Right lobe of liver (tissue), 6 donors: Measurements from ENCODE around the gene SEMA4D. TPM values are rescaled to one million over a fixed set of nuclear protein-coding genes. Genes with fewer than 3 reads are reported as not detected.
A peak's percentile ranks its signal among the peaks of the same experiment; 100 is the strongest.

Source experiments
- ATAC-seq, 4 donors: fragments of 200-7000 bp; cut with Tn5 transposase; one replicate each; pipeline ENCODE4 v1.9.1; 2020; ENCODE audit warnings: mild to moderate bottlenecking in 4 of 4, moderate library complexity in 4 of 4
- DNase-seq, 3 donors: peaks; one replicate each; pipeline ENCODE4 v3.0.0-alpha.2; 2020
- H3K27ac ChIP-seq, 3 donors: fragments of 200-600 bp; one replicate each; pipeline ENCODE4 v1.8.0; 2022
- H3K27me3 ChIP-seq, 2 donors: fragments of 200-600 bp; one replicate each; pipeline ENCODE4 v1.8.0; 2022
- H3K36me3 ChIP-seq, 4 donors: fragments of 200-600 bp; sonication (generic) in 1 of 4; one replicate each; pipeline versions ENCODE4 v1.5.1 to v1.8.0; 2017 to 2022; ENCODE audit warnings: control low read depth in 1 of 4
- H3K4me1 ChIP-seq, 4 donors: fragments of 200-600 bp; sonication (generic) in 1 of 4; one replicate each; pipeline versions ENCODE4 v1.5.1 to v1.8.0; 2017 to 2022; ENCODE audit warnings: control low read depth in 1 of 4
- H3K4me3 ChIP-seq, 3 donors: fragments of 200-600 bp; one replicate each; pipeline ENCODE4 v1.8.0; 2022
- H3K9me3 ChIP-seq, 4 donors: fragments of 200-600 bp; sonication (generic) in 1 of 4; one replicate each; pipeline versions ENCODE4 v1.5.1 to v1.8.0; 2017 to 2022; ENCODE audit warnings: control low read depth in 1 of 4
- POLR2A ChIP-seq: fragments of 450-650 bp; IDR thresholded peaks from one replicate; pipeline ENCODE4 v1.6.1; 2017; ENCODE audit warnings: antibody characterized with exemption, mild to moderate bottlenecking
- WGBS: methylation state at CpG from one replicate; pipeline ENCODE4 v1.1.6; 2018; ENCODE audit warnings: low coverage, low lambda C conversion rate; ENCODE audit not compliant: insufficient coverage; ENCODE audit errors: missing lambda C conversion rate; 5-methylcytosine and 5-hydroxymethylcytosine counted together
- intact Hi-C, 2 donors: fragments of 100-400 bp; cut with DNase I; formaldehyde crosslinking; loops; one replicate each; pipeline versions ENCODE4 v1.11.2 to v1.14.1; 2022
- total RNA-seq, 6 experiments: library from RNA; depleted of rRNA in 2 of 6; stranded (reverse); fragments of >200 nt in 2 of 6; fragmentation: NEBNext Ultra II Directional in 3 of 6; extraction: Animal tissue kit (Norgen Biotek cat#: 25700) in 3 of 6; gene quantifications; one replicate each; pipeline versions ENCODE4 v1.1.0 to v1.2.4, GENCODE V29; 2016 to 2023
- TF ChIP-seq, protein P1 (sequence below), 4 donors: fragments of 200-600 bp in 3 of 4; fragments of 450-650 bp in 1 of 4; IDR thresholded peaks; one replicate each; pipeline versions ENCODE4 v1.5.1 to v1.8.0; 2016 to 2022; ENCODE audit warnings: antibody characterized with exemption in 4 of 4, mild to moderate bottlenecking in 2 of 4
- donor health status: DM: no; HTN: yes; CAD: no.
- donor health status: DM: no; HTN: no; CAD: no.
- donor health status: DM: no; HTN: no; CAD: no.
- donor health status: DM: no; HTN: yes; CAD: no.
- donor health status: DM: no; HTN: yes; CAD: no.

Gene SEMA4D
- total RNA-seq, 6 experiments from 2014 or later: 2.0 to 7.5 (median 3.5) TPM

DNA sequence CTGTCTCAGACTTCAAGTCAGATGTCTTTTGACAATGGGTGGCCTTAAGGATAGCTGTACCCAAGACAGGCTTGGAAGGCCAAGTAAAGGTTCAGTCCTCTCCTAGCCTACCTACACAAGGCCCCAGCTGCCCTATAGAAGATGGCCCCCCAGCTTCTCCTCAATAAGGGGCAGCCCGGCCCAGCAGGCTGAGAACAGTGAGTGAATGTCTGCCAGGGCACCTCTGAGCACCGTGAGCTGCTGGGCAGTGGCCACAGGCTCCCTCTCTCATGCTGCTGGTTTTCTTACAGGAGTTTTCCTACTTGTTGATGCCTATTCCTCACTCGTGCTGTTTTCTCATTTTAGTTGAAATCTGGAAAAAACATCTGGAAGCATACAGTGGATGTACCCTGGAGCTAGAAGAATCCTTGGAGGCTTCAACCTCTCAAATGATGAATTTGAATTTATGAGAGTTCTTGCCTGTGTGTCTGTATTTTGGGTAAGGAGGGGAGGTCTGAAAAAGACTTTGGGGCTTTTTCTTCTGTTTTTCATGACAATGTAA lies 139.5 kb downstream of the SEMA4D start:
- intact Hi-C loops: no loop called here
- TF ChIP-seq, protein P1, sequence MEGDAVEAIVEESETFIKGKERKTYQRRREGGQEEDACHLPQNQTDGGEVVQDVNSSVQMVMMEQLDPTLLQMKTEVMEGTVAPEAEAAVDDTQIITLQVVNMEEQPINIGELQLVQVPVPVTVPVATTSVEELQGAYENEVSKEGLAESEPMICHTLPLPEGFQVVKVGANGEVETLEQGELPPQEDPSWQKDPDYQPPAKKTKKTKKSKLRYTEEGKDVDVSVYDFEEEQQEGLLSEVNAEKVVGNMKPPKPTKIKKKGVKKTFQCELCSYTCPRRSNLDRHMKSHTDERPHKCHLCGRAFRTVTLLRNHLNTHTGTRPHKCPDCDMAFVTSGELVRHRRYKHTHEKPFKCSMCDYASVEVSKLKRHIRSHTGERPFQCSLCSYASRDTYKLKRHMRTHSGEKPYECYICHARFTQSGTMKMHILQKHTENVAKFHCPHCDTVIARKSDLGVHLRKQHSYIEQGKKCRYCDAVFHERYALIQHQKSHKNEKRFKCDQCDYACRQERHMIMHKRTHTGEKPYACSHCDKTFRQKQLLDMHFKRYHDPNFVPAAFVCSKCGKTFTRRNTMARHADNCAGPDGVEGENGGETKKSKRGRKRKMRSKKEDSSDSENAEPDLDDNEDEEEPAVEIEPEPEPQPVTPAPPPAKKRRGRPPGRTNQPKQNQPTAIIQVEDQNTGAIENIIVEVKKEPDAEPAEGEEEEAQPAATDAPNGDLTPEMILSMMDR (IDR thresholded peaks at IDR 0.05): no peak
- no peak for TF ChIP-seq POLR2A
- H3K9me3 ChIP-seq: no peaks in the 10 kb centered on the region
- WGBS: 83% methylated on average over 1 of the region's 3 CpGs
- H3K4me1 ChIP-seq: peaks cover 0 to 12% (median 5%) of the 10 kb centered on the region in 4 donors
- H3K4me3 ChIP-seq: no peak overlapping the region
- H3K36me3 ChIP-seq: peaks cover 0 to 69% (median 22%) of the 10 kb centered on the region in 4 donors
- DNase-seq (no peak), ATAC-seq (no peak)
- H3K27ac ChIP-seq: no peak overlapping the region
- H3K27me3 ChIP-seq: no peaks in the 10 kb centered on the region

DNA sequence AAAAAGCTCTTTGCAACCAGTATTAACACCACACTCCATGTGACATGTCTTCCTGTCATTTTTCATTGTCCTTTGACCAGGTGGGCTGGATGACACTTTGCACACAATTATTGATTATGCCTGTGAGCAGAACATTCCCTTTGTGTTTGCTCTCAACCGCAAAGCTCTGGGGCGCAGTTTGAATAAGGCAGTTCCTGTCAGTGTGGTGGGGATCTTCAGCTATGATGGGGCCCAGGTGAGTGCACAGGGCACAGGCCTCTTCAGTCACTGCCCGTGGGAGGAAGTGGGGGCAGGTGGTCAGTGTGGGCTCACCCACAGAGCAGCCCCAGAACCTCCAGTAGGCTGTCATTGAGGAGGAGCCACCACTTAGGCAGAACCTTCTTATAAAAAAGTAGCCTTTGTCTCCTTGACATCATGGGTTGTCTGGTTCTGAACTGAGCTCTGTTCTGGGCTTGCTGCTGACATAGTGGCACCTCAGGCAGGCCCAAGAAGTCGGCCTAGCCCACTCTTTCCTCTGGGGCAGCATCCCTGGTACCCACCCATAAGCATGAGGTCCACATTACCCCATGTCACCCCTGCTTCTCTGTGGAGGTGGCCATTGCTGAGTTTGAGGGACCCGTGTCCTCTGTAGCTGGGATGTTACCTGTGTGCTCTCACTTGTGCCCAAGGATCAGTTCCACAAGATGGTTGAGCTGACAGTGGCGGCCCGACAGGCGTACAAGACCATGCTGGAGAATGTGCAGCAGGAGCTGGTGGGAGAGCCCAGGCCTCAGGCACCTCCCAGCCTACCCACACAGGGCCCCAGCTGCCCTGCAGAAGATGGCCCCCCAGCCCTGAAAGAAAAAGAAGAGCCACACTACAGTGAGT lies 140.3 kb downstream of the SEMA4D start:
- no peaks in the 10 kb centered on the region for H3K27me3 ChIP-seq
- DNase-seq: no peak
- H3K4me3 ChIP-seq: no peak overlapping the region
- intact Hi-C loops: no loop called here
- H3K4me1 ChIP-seq: peaks cover 0 to 16% (median 6%) of the 10 kb centered on the region in 4 donors
- no peaks in the 10 kb centered on the region for H3K9me3 ChIP-seq
- peak; percentile 56 to 79 (median 65) for ATAC-seq
- H3K36me3 ChIP-seq: peaks cover 0 to 69% (median 22%) of the 10 kb centered on the region in 4 donors
- no peak overlapping the region for H3K27ac ChIP-seq
- no peak for TF ChIP-seq POLR2A
- TF ChIP-seq, protein P1 (IDR thresholded peaks at IDR 0.05): no peak
- 43% methylated on average over 1 of the region's 8 CpGs for WGBS

DNA sequence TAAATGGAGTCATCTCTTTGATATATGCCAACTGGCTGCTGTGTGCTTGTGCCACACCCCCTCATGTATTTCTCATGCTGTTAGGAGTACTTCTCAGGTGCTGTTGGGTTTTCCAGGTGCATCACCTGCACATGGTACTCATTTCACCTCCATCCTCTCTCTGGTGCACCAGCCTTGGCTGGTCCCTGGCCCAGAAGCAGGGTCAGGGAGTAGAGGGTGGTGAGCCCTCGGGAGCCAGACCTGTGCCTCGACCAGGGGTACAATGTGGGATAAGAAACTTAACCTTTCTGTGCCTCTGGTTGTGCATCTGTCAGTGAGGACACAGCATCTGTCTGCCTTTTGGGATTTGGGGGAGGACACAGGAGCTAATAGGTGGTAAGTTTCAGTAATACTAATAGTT lies 141.1 kb downstream of the SEMA4D start:
- H3K27ac ChIP-seq: no peak overlapping the region

DNA sequence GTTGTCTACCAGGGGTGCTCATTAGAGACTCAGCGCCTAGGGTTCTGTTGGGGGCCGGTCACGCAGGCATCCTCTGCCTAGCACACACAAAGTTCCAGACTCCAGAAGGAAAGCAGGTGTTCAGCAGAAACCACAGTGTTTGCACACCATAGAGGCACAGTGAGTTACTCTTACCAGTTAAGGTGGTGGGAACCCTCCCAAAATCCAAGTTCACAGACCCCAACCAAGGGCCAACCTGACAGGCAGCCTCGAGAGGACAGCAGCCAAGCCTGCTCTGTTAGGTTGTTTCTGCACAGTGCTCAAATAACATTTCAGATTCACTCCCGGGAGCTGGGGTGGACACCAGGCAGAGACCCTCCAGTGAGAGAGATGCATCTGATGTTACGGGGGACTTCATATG lies 143.4 kb downstream of the SEMA4D start:
- TF ChIP-seq, protein P1 (IDR thresholded peaks at IDR 0.05): no peak
- no peak for TF ChIP-seq POLR2A
- no peak overlapping the region for H3K27ac ChIP-seq
- no peak overlapping the region for H3K4me3 ChIP-seq
- intact Hi-C loops: no loop called here
- WGBS: 100% methylated on average over 1 of the region's 6 CpGs
- H3K36me3 ChIP-seq: peaks cover 8 to 51% (median 17%) of the 10 kb centered on the region in 4 donors
- H3K27me3 ChIP-seq: no peaks in the 10 kb centered on the region
- ATAC-seq (no peak), DNase-seq (no peak)
- no peaks in the 10 kb centered on the region for H3K9me3 ChIP-seq
- H3K4me1 ChIP-seq: peaks cover 0 to 39% (median 20%) of the 10 kb centered on the region in 4 donors

More for the DNA sequence above, 141.1 kb downstream of the SEMA4D start:
- no peak for ATAC-seq
- Histone ChIP-seq H3K36me3 (peaks cover 0 to 64% (median 21%) of the 10 kb centered on the region in 4 donors), H3K27me3 (no peaks in the 10 kb centered on the region), H3K4me3 (no peak overlapping the region), H3K4me1 (peaks cover 0 to 23% (median 13%) of the 10 kb centered on the region in 4 donors), H3K9me3 (no peaks in the 10 kb centered on the region)
- 60% methylated on average over 1 of the region's 2 CpGs for WGBS
- intact Hi-C loops: no loop called here
- DNase-seq: no peak
- no peak for TF ChIP-seq POLR2A
- TF ChIP-seq, protein P1 (IDR thresholded peaks at IDR 0.05): no peak
